ENCODE measurements around the gene SLC29A1. TPM values are rescaled to one million over a fixed set of nuclear protein-coding genes. Genes with fewer than 3 reads are reported as not detected.

The SLC29A1 gene
- total RNA-seq, 1 experiment from 2014 or later = 92.8 TPM

GRCh38 chr6:44224965-44225305 is 1.5 kb downstream of the SLC29A1 start:
- Mint-ChIP-seq H3K9me3 (ENCODE audit: low read depth, unreplicated experiment) (no peaks in the 10 kb centered on the region), H3K36me3 (ENCODE audit: insufficient read depth, unreplicated experiment) (peaks cover 29% of the 10 kb centered on the region), H3K4me3 (ENCODE audit: low read depth, unreplicated experiment) (peak overlapping the region; percentile 63), H3K27me3 (ENCODE audit: unreplicated experiment) (no peaks in the 10 kb centered on the region), H3K4me1 (ENCODE audit: low read depth, unreplicated experiment) (peaks cover 54% of the 10 kb centered on the region), H3K27ac (ENCODE audit: unreplicated experiment) (no peak overlapping the region)
- no peak for DNase-seq
- TF ChIP-seq, protein P1, sequence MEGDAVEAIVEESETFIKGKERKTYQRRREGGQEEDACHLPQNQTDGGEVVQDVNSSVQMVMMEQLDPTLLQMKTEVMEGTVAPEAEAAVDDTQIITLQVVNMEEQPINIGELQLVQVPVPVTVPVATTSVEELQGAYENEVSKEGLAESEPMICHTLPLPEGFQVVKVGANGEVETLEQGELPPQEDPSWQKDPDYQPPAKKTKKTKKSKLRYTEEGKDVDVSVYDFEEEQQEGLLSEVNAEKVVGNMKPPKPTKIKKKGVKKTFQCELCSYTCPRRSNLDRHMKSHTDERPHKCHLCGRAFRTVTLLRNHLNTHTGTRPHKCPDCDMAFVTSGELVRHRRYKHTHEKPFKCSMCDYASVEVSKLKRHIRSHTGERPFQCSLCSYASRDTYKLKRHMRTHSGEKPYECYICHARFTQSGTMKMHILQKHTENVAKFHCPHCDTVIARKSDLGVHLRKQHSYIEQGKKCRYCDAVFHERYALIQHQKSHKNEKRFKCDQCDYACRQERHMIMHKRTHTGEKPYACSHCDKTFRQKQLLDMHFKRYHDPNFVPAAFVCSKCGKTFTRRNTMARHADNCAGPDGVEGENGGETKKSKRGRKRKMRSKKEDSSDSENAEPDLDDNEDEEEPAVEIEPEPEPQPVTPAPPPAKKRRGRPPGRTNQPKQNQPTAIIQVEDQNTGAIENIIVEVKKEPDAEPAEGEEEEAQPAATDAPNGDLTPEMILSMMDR (IDR thresholded peaks at IDR 0.05; ENCODE audit: unreplicated experiment) = no peak
- BruUV-seq (replicated peaks) = no TSS peak
- CTCF ChIA-PET = interaction anchor here (1.3 to 2.7 kb wide), 4 partner anchors 9 to 32 kb away, joined by 4 to 12 read pairs (median 8); partner anchors contain the start of gene HSP90AB1
- intact Hi-C loops (cut with micrococcal nuclease; ENCODE audit: unreplicated experiment) = no loop called here

DNA sequence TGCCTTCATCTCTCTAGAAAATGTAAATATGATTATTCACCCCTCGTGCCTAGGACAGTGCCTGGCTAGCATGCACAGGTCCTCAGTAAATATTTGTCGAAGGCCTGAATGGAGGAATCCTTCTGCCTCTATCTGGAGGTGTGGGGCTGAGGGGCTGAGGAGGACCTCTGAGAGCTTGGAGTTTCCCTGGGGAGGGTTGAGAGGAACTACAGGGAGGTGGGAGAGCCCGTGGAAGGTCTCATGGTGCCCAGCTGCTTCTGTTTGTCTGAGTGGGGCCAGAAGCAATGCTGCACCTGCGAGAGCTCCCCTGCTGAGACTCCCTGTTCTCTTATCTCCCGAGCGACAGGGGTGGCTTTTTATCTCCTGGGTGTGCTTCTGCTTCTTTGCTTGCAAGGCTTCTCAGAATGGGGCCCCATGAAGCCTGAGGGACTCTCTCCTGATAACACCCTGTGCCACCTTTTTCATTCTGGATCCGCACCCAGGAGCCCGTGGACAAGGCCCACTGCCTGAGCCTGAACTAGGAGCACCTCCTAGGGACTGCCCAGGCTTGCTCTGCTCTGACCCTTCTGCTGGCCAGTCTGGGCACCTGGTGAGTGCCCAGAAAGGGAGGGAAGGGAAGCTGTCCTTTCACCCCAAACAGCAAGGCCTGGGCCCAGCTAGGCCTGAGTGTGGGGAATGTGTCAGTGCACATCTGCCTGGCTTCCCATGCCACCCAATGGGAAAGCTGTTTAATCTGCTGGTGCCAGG is 2.4 kb downstream of the SLC29A1 start:
- Mint-ChIP-seq H3K4me3 (ENCODE audit: low read depth, unreplicated experiment) (no peak overlapping the region), H3K36me3 (ENCODE audit: insufficient read depth, unreplicated experiment) (peaks cover 34% of the 10 kb centered on the region), H3K4me1 (ENCODE audit: low read depth, unreplicated experiment) (peaks cover 53% of the 10 kb centered on the region), H3K27me3 (ENCODE audit: unreplicated experiment) (no peaks in the 10 kb centered on the region), H3K9me3 (ENCODE audit: low read depth, unreplicated experiment) (no peaks in the 10 kb centered on the region), H3K27ac (ENCODE audit: unreplicated experiment) (no peak overlapping the region)
- no peak for DNase-seq
- BruUV-seq (replicated peaks) = no TSS peak
- intact Hi-C loops (cut with micrococcal nuclease; ENCODE audit: unreplicated experiment) = no loop called here
- CTCF ChIA-PET = interaction anchor here (0.5 to 2.7 kb wide), 3 partner anchors 8 to 22 kb away, joined by 3 to 12 read pairs (median 7); no protein-coding TSS in a partner anchor
- TF ChIP-seq, protein P1 (IDR thresholded peaks at IDR 0.05; ENCODE audit: unreplicated experiment) = no peak

GRCh38 chr6:44226368-44227147 is 3.2 kb downstream of the SLC29A1 start:
- CTCF ChIA-PET = interaction anchor here (1.9 kb wide), 1 partner anchor 11 kb away, joined by 5 read pairs; no protein-coding TSS in a partner anchor
- TF ChIP-seq, protein P1 (IDR thresholded peaks at IDR 0.05; ENCODE audit: unreplicated experiment) = no peak
- no peak for DNase-seq
- BruUV-seq (replicated peaks) = no TSS peak
- H3K4me3 Mint-ChIP-seq (ENCODE audit: low read depth, unreplicated experiment) = no peak overlapping the region
- H3K27ac Mint-ChIP-seq (ENCODE audit: unreplicated experiment) = no peak overlapping the region
- peaks cover 45% of the 10 kb centered on the region for H3K4me1 Mint-ChIP-seq (ENCODE audit: low read depth, unreplicated experiment)
- H3K9me3 Mint-ChIP-seq (ENCODE audit: low read depth, unreplicated experiment) = no peaks in the 10 kb centered on the region
- peaks cover 28% of the 10 kb centered on the region for H3K36me3 Mint-ChIP-seq (ENCODE audit: insufficient read depth, unreplicated experiment)
- H3K27me3 Mint-ChIP-seq (ENCODE audit: unreplicated experiment) = no peaks in the 10 kb centered on the region
- intact Hi-C loops (cut with micrococcal nuclease; ENCODE audit: unreplicated experiment) = no loop called here

DNA sequence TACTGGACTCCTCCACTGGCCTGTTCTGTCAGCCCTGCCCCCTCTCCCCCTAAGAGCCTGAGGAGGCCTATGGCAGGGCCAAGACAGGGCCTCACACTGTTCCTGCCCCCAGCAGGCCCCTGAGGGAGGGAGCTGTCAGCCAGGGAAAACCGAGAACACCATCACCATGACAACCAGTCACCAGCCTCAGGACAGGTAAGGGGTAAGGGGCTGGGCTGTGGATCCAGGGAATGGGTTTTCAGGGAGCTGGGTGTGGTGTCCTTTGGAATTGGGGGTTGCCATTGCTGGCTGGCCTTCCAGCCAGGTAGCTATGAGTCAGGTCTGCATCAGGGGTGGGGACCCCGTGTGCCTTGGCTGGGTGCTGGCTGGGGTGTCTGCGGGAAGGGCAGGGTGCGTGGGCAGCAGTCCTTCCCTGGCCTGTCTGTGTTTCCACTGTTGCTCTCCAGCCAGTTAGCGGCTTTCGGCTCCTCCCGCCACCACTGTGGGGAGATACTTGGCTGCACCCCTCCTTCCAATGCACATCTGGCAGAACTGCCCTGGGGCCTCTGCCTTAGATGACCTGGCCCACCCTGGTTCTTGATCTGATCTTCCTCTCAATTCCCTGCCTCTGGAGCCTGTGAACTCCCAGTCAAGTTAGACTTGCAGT is 3.9 kb downstream of the SLC29A1 start:
- H3K27me3 Mint-ChIP-seq (ENCODE audit: unreplicated experiment) = no peaks in the 10 kb centered on the region
- H3K4me3 Mint-ChIP-seq (ENCODE audit: low read depth, unreplicated experiment) = no peak overlapping the region
- H3K4me1 Mint-ChIP-seq (ENCODE audit: low read depth, unreplicated experiment) = peaks cover 38% of the 10 kb centered on the region
- BruUV-seq (replicated peaks) = no TSS peak
- no peaks in the 10 kb centered on the region for H3K9me3 Mint-ChIP-seq (ENCODE audit: low read depth, unreplicated experiment)
- CTCF ChIA-PET = interaction anchor here (1.1 to 1.9 kb wide), 2 partner anchors 10 to 50 kb away, joined by 3 to 5 read pairs; no protein-coding TSS in a partner anchor
- H3K27ac Mint-ChIP-seq (ENCODE audit: unreplicated experiment) = no peak overlapping the region
- no peak for DNase-seq
- TF ChIP-seq, protein P1 (IDR thresholded peaks at IDR 0.05; ENCODE audit: unreplicated experiment) = no peak
- H3K36me3 Mint-ChIP-seq (ENCODE audit: insufficient read depth, unreplicated experiment) = peaks cover 28% of the 10 kb centered on the region
- intact Hi-C loops (cut with micrococcal nuclease; ENCODE audit: unreplicated experiment) = no loop called here
